GM12878 (cell line): ENCODE data around the gene SLAIN2. TPM values are rescaled to one million over a fixed set of nuclear protein-coding genes. Genes with fewer than 3 reads are reported as not detected.

ENCODE experiments used
- ATAC-seq: fragments of 200-7000 bp; cut with Tn5 transposase; 3 replicates; pipeline ENCODE4 v1.9.1; 2020; ENCODE audit warnings: mild to moderate bottlenecking, moderate library complexity
- BruUV-seq: library from RNA; stranded (reverse); fragments of 400-500 nt; replicated peaks from 2 replicates; lab custom pipeline; 2021; lab: Mats Ljungman, UMichigan
- CTCF ChIA-PET: fragments of 300-600 bp; sonication (Branson Sonifier 250); formaldehyde crosslinking; extraction: SDS; loops from one replicate; lab custom pipeline; 2021; ENCODE audit warnings: inconsistent platforms; lab: Yijun Ruan, JAX
- POLR2A ChIA-PET: fragments of 350-600 bp; formaldehyde crosslinking; extraction: SDS; loops from one replicate; lab custom pipeline; 2021; ENCODE audit warnings: inconsistent platforms; lab: Charles Lee
- RAD21 ChIA-PET: fragments of 300-600 bp; sonication (Branson Sonifier 250); formaldehyde crosslinking; loops from one replicate; lab custom pipeline; 2023; ENCODE audit warnings: antibody characterized with exemption; ENCODE audit not compliant: unreplicated experiment; lab: Charles Lee
- SMC1A ChIA-PET: fragments of 300-600 bp; sonication (Branson Sonifier 250); formaldehyde crosslinking; loops from one replicate; lab custom pipeline; 2023; ENCODE audit not compliant: unreplicated experiment, uncharacterized antibody; lab: Charles Lee
- DNase-seq: peaks from one replicate; pipeline ENCODE4 v3.0.0-alpha.2; 2011; ENCODE audit warnings: low read depth, low spot score
- FAIRE-seq: peaks from 3 replicates; lab custom pipeline; 2011; peaks lifted over from hg19 to GRCh38; lab: Jason Lieb, UNC
- H2AFZ ChIP-seq: 2 replicates; pipeline ENCODE4 v1.6.0; 2011; ENCODE audit warnings: low read depth, low read length, control low read depth; ENCODE audit not compliant: control insufficient read depth
- H3K27ac ChIP-seq: 2 replicates; pipeline ENCODE4 v1.5.1; 2011; ENCODE audit warnings: control low read depth; ENCODE audit not compliant: control insufficient read depth, insufficient read depth
- H3K27me3 ChIP-seq, 2 experiments: replicated peaks in 1 of 2; 2 replicates each; pipeline versions ENCODE4 v1.6.0 to v1.6.1; 2011; ENCODE audit warnings: low read length in 1 of 2; ENCODE audit not compliant: control insufficient read depth in 2 of 2, insufficient read depth in 2 of 2
- H3K36me3 ChIP-seq, 2 experiments: 2 replicates each; pipeline ENCODE4 v1.5.1; 2011; ENCODE audit warnings: low read length in 1 of 2; ENCODE audit not compliant: control insufficient read depth in 2 of 2, insufficient read depth in 2 of 2
- H3K4me1 ChIP-seq: 2 replicates; pipeline ENCODE4 v1.6.1; 2011; ENCODE audit warnings: mild to moderate bottlenecking, low read length, moderate library complexity, mixed read lengths; ENCODE audit not compliant: control insufficient read depth, insufficient read depth
- H3K4me2 ChIP-seq: 2 replicates; pipeline ENCODE4 v1.6.0; 2011; ENCODE audit warnings: control low read depth; ENCODE audit not compliant: control insufficient read depth, insufficient read depth
- H3K4me3 ChIP-seq: fragments of 200-600 bp; sonication (generic); 2 replicates; pipeline ENCODE4 v1.5.1; 2016
- H3K79me2 ChIP-seq: 2 replicates; pipeline ENCODE4 v1.6.0; 2011; ENCODE audit warnings: low read length; ENCODE audit not compliant: control insufficient read depth, insufficient read depth
- H3K9ac ChIP-seq: 2 replicates; pipeline ENCODE4 v1.8.0; 2011; ENCODE audit warnings: low read length, control low read depth, mixed read lengths; ENCODE audit not compliant: control insufficient read depth, insufficient read depth
- H3K9me3 ChIP-seq: replicated peaks from 3 replicates; pipeline ENCODE4 v1.5.1; 2011; ENCODE audit warnings: mild to moderate bottlenecking, low read length; ENCODE audit not compliant: control insufficient read depth, insufficient read depth
- H4K20me1 ChIP-seq: 2 replicates; pipeline ENCODE4 v1.6.0; 2011; ENCODE audit not compliant: control insufficient read depth, insufficient read depth
- BCLAF1 ChIP-seq: fragments of 450-650 bp; IDR thresholded peaks from 2 replicates; pipeline ENCODE4 v1.6.1; 2017; ENCODE audit warnings: antibody characterized with exemption, mild to moderate bottlenecking, moderate library complexity
- CBFB ChIP-seq: IDR thresholded peaks from 2 replicates; pipeline ENCODE4 v1.6.1; 2016; ENCODE audit warnings: antibody characterized with exemption, low read depth
- CBX3 ChIP-seq: fragments of 200-600 bp; sonication (generic); IDR thresholded peaks from 2 replicates; pipeline ENCODE4 v1.6.1; 2016; ENCODE audit warnings: low read depth, borderline replicate concordance
- CBX5 ChIP-seq: sonication (generic); IDR thresholded peaks from 2 replicates; pipeline ENCODE4 v1.6.1; 2016; ENCODE audit warnings: low read depth, moderate library complexity, mild to moderate bottlenecking, inconsistent platforms
- CHD2 ChIP-seq: IDR thresholded peaks from 2 replicates; pipeline ENCODE4 v1.6.1; 2011; ENCODE audit warnings: low read depth, low read length, improper control_type of control experiment, borderline replicate concordance
- DPF2 ChIP-seq: fragments of 450-650 bp; IDR thresholded peaks from 2 replicates; pipeline ENCODE4 v1.6.1; 2017; ENCODE audit warnings: mild to moderate bottlenecking
- FOS ChIP-seq: IDR thresholded peaks from 3 replicates; pipeline ENCODE4 v1.6.1; 2011; ENCODE audit warnings: borderline replicate concordance; ENCODE audit not compliant: insufficient read length; ENCODE audit errors: extremely low read depth
- KDM1A ChIP-seq: fragments of 200-600 bp; sonication (generic); IDR thresholded peaks from 2 replicates; pipeline ENCODE4 v1.6.1; 2016; ENCODE audit warnings: borderline replicate concordance
- MXI1 ChIP-seq: fragments of 150-350 bp; IDR thresholded peaks from 2 replicates; pipeline ENCODE4 v1.6.1; 2011; ENCODE audit warnings: low read depth, mild to moderate bottlenecking, inconsistent platforms, low read length, improper control_type of control experiment
- PML ChIP-seq: IDR thresholded peaks from 2 replicates; pipeline ENCODE4 v1.6.1; 2012; ENCODE audit warnings: low read length, inconsistent platforms
- RB1 ChIP-seq: fragments of 450-650 bp; formaldehyde crosslinking; IDR thresholded peaks from 2 replicates; pipeline ENCODE4 v1.6.1; 2017; ENCODE audit warnings: mild to moderate bottlenecking, borderline replicate concordance
- REST ChIP-seq: IDR thresholded peaks from 2 replicates; pipeline ENCODE4 v1.6.1; 2012; ENCODE audit warnings: mild to moderate bottlenecking, low read depth, low read length
- STAT1 ChIP-seq: fragments of 450-650 bp; conservative IDR thresholded peaks from 2 replicates; pipeline ENCODE4 v1.6.1; 2014; ENCODE audit warnings: antibody characterized with exemption, mild to moderate bottlenecking
- WGBS: methylation state at CpG from one replicate; pipeline ENCODE4 v1.1.6; 2016; ENCODE audit warnings: low lambda C conversion rate; ENCODE audit not compliant: insufficient replicate concordance, insufficient coverage; ENCODE audit errors: missing lambda C conversion rate; 5-methylcytosine and 5-hydroxymethylcytosine counted together
- in situ Hi-C: fragments of 300-500 bp; cut with MboI; formaldehyde crosslinking; loops from 9 replicates; pipeline ENCODE4 v1.14.3; 2018; ENCODE audit warnings: mixed read lengths
- intact Hi-C: fragments of 100-400 bp; cut with micrococcal nuclease; formaldehyde crosslinking; loops from one replicate; pipeline ENCODE4 v1.14.2; 2022; ENCODE audit not compliant: unreplicated experiment
- polyA plus RNA-seq, 11 experiments: library from polyadenylated mRNA; depleted of rRNA in 4 of 11; unstranded in 6 of 11; stranded (reverse) in 5 of 11; fragments of >200 nt; fragmentation: Nextera tagmentation in 4 of 11; fragmentation: Illumina TruSeq in 1 of 11; extraction: Ambion mirVana in 4 of 11; extraction: Trizol in 1 of 11; gene quantifications; 1 replicate in 1 of 11; 2 replicates in 10 of 11; pipeline versions ENCODE4 v1.2.1 to v1.2.3, GENCODE V29; 2011 to 2016; ENCODE audit warnings: inconsistent platforms in 2 of 11, missing spikeins in 2 of 11, low read depth in 1 of 11
- total RNA-seq, 4 experiments: library from RNA; depleted of rRNA in 3 of 4; stranded (reverse); fragments of >200 nt in 3 of 4; fragmentation: Illumina TruSeq in 1 of 4; extraction: Trizol in 1 of 4; gene quantifications; 2 replicates each; pipeline versions ENCODE4 v1.2.1 to v1.2.3, GENCODE V29; 2013 to 2021
- TF ChIP-seq, protein P1 (sequence below): IDR thresholded peaks from 2 replicates; pipeline ENCODE4 v1.6.1; 2012; ENCODE audit warnings: low read depth, low read length, improper control_type of control experiment
- TF ChIP-seq, protein P2 (sequence below): fragments of 450-650 bp; IDR thresholded peaks from 2 replicates; pipeline ENCODE4 v1.6.1; 2016; ENCODE audit warnings: mild to moderate bottlenecking

The SLAIN2 gene
- total and polyA plus RNA-seq, 10 of the 15 experiments (the other 5 are each of a cell fraction or from before 2014, with no cell fraction given): 4.3 to 96.6 (median 25.4) TPM

GRCh38 chr4:48439988-48440387 is 98.7 kb downstream of the SLAIN2 start:
- CTCF ChIA-PET: interaction anchor here (0.8 kb wide), 1 partner anchor 83 kb away, joined by 3 read pairs; no protein-coding TSS in a partner anchor
- 27% methylated on average over 2 of the region's 2 CpGs for WGBS
- POLR2A ChIA-PET: no interaction called here

More at GRCh38 chr4:48439988-48440387, 98.7 kb downstream of the SLAIN2 start:
- no peaks in the 10 kb centered on the region for H3K4me1 ChIP-seq
- FAIRE-seq (no peak), ATAC-seq (no peak), DNase-seq (no peak)
- TF ChIP-seq, protein P1, sequence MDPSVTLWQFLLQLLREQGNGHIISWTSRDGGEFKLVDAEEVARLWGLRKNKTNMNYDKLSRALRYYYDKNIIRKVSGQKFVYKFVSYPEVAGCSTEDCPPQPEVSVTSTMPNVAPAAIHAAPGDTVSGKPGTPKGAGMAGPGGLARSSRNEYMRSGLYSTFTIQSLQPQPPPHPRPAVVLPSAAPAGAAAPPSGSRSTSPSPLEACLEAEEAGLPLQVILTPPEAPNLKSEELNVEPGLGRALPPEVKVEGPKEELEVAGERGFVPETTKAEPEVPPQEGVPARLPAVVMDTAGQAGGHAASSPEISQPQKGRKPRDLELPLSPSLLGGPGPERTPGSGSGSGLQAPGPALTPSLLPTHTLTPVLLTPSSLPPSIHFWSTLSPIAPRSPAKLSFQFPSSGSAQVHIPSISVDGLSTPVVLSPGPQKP: no peak
- no peak for TF ChIP-seq DPF2
- no peak for TF ChIP-seq CBX5
- TF ChIP-seq CBFB: no peak
- no peak for TF ChIP-seq CHD2
- TF ChIP-seq MXI1: no peak
- TF ChIP-seq, protein P2, sequence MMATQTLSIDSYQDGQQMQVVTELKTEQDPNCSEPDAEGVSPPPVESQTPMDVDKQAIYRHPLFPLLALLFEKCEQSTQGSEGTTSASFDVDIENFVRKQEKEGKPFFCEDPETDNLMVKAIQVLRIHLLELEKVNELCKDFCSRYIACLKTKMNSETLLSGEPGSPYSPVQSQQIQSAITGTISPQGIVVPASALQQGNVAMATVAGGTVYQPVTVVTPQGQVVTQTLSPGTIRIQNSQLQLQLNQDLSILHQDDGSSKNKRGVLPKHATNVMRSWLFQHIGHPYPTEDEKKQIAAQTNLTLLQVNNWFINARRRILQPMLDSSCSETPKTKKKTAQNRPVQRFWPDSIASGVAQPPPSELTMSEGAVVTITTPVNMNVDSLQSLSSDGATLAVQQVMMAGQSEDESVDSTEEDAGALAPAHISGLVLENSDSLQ: no peak
- TF ChIP-seq FOS: no peak
- TF ChIP-seq KDM1A: no peak
- no peak for TF ChIP-seq STAT1
- TF ChIP-seq PML: no peak
- no peak for TF ChIP-seq CBX3
- no peak for TF ChIP-seq BCLAF1
- TF ChIP-seq RB1: no peak
- TF ChIP-seq REST: no peak
- SMC1A ChIA-PET: no interaction called here
- BruUV-seq: no TSS peak
- no peaks in the 10 kb centered on the region for H4K20me1 ChIP-seq
- H3K79me2 ChIP-seq: no peaks in the 10 kb centered on the region
- RAD21 ChIA-PET: no interaction called here
- no peaks in the 10 kb centered on the region for H3K27me3 ChIP-seq
- in situ Hi-C loops (loop anchor here (10.0 kb wide), 1 partner anchor 65 kb away; no protein-coding TSS in a partner anchor), intact Hi-C loops (no loop called here)
- H3K36me3 ChIP-seq: no peaks in the 10 kb centered on the region
- H3K4me2 ChIP-seq: no peak overlapping the region
- no peak overlapping the region for H3K4me3 ChIP-seq
- H3K9me3 ChIP-seq: peaks cover 1% of the 10 kb centered on the region; the same call in 1 of the 3 replicates
- H2AFZ ChIP-seq: no peak overlapping the region
- H3K27ac ChIP-seq: no peak overlapping the region
- H3K9ac ChIP-seq: no peak overlapping the region
